GM18507 (cell line): ENCODE results near the gene TCN1.
"Not testable (repeated sequence)": the region's sequence is repeated elsewhere in the genome, so short reads cannot be mapped to it uniquely, and the experiment has no call there.

Experiments
- DNase-seq: peaks from one replicate; pipeline ENCODE4 v3.0.0; 2011; ENCODE audit warnings: low read depth; ENCODE audit not compliant: insufficient read length; ENCODE audit errors: extremely low spot score
- FAIRE-seq: peaks from 2 replicates; lab custom pipeline; 2011; peaks lifted over from hg19 to GRCh38; lab: Jason Lieb, UNC

TCN1 gene

GRCh38 chr11:59859673-59860072, 6.6 kb downstream of the TCN1 start:
- DNase-seq (no peak), FAIRE-seq (no peak)

- DNase-seq (no peak), FAIRE-seq (no peak)
These were observed 8.6 kb downstream of the TCN1 start for GRCh38 chr11:59857439-59858434.

GRCh38 chr11:59854871-59855270, 11.4 kb downstream of the TCN1 start:
- FAIRE-seq = no peak
- no peak for DNase-seq

GRCh38 chr11:59851416-59851815, 14.9 kb downstream of the TCN1 start:
- not testable (repeated sequence) for DNase-seq, FAIRE-seq

GRCh38 chr11:59849551-59849950, 16.7 kb downstream of the TCN1 start:
- not testable (repeated sequence) for DNase-seq, FAIRE-seq

- FAIRE-seq (no peak), DNase-seq (no peak)
These were observed 17.2 kb downstream of the TCN1 start for GRCh38 chr11:59849129-59849528.

GRCh38 chr11:59848439-59848838, 17.8 kb downstream of the TCN1 start:
- FAIRE-seq = not testable (repeated sequence)

GRCh38 chr11:59847626-59848025, 18.7 kb downstream of the TCN1 start:
- DNase-seq = no peak
- no peak for FAIRE-seq

More at GRCh38 chr11:59848439-59848838, 17.8 kb downstream of the TCN1 start:
- DNase-seq = not testable (repeated sequence)

GRCh38 chr11:59846556-59846955, 19.7 kb downstream of the TCN1 start:
- DNase-seq (no peak), FAIRE-seq (no peak)

GRCh38 chr11:59845399-59845798, 20.9 kb downstream of the TCN1 start, which contains the start of gene CBLIF:
Gene CBLIF, minus strand, starts transcription at chr11:59845499. Its CDS starts 46 bp downstream, at chr11:59845453.
- DNase-seq (no peak), FAIRE-seq (no peak)

GRCh38 chr11:59842316-59842715, 24.0 kb downstream of the TCN1 start:
- FAIRE-seq = no peak
- no peak for DNase-seq

GRCh38 chr11:59841514-59841913, 24.8 kb downstream of the TCN1 start:
- FAIRE-seq = no peak
- no peak for DNase-seq

GRCh38 chr11:59839615-59840014, 26.7 kb downstream of the TCN1 start:
- DNase-seq (no peak), FAIRE-seq (no peak)

- DNase-seq (no peak), FAIRE-seq (no peak)
These were observed 32.7 kb downstream of the TCN1 start for GRCh38 chr11:59833602-59834001.

- FAIRE-seq = no peak
- DNase-seq = no peak
These were observed 36.9 kb downstream of the TCN1 start for GRCh38 chr11:59829358-59829757.

GRCh38 chr11:59822989-59823566, 43.2 kb downstream of the TCN1 start:
- DNase-seq (no peak), FAIRE-seq (peak; percentile 86)

- FAIRE-seq (no peak), DNase-seq (no peak)
These were observed 47.7 kb downstream of the TCN1 start for GRCh38 chr11:59818572-59818971.

- FAIRE-seq, DNase-seq: not testable (repeated sequence)
These were observed 49.9 kb downstream of the TCN1 start for GRCh38 chr11:59816434-59816833.

- DNase-seq = no peak
- no peak for FAIRE-seq
These were observed 50.5 kb downstream of the TCN1 start for GRCh38 chr11:59815754-59816153.

GRCh38 chr11:59814021-59814420, 52.3 kb downstream of the TCN1 start:
- DNase-seq = no peak
- no peak for FAIRE-seq

- FAIRE-seq = no peak
- DNase-seq = no peak
These were observed 52.9 kb downstream of the TCN1 start for GRCh38 chr11:59813364-59813763.
